ENCODE data around the gene ACAA2.
"Not testable (repeated sequence)": the region's sequence is repeated elsewhere in the genome, so short reads cannot be mapped to it uniquely, and the experiment has no call there.

- TF ChIP-seq POLR2AphosphoS5, CTCF, POLR2A, EP300 (IDR thresholded peaks at IDR 0.05): not testable (repeated sequence)
Observed at GRCh38 chr18:49789560-49790134, 23.7 kb downstream of the ACAA2 start.
